Activated CD4-positive, CD25-positive, alpha-beta regulatory T cell (primary cell): ENCODE results near the gene EVI5.
"Not testable (repeated sequence)": the region's sequence is repeated elsewhere in the genome, so short reads cannot be mapped to it uniquely, and the experiment has no call there.

Experiments
- DNase-seq, 4 experiments: peaks; one replicate each; lab custom pipeline; 2025; lab: John Stamatoyannopoulos, UW

EVI5 gene

GRCh38 chr1:92572520-92572919 is 212.4 kb downstream of the EVI5 start:
- DNase-seq = no peak

- no peak for DNase-seq
Observed at GRCh38 chr1:92571578-92571977, 213.3 kb downstream of the EVI5 start.

GRCh38 chr1:92567211-92567868 is 217.6 kb downstream of the EVI5 start:
- no peak for DNase-seq

GRCh38 chr1:92563457-92564216 is 221.3 kb downstream of the EVI5 start:
- no peak for DNase-seq

GRCh38 chr1:92556350-92556749 is 228.6 kb downstream of the EVI5 start:
- DNase-seq = no peak

- DNase-seq = no peak
Observed at GRCh38 chr1:92554216-92554615, 230.7 kb downstream of the EVI5 start.

GRCh38 chr1:92551916-92552315 is 233.0 kb downstream of the EVI5 start:
- DNase-seq = no peak

GRCh38 chr1:92544756-92545165 is 240.1 kb downstream of the EVI5 start:
- no peak for DNase-seq

- DNase-seq = no peak
Observed at GRCh38 chr1:92543131-92544055, 241.5 kb downstream of the EVI5 start.

- no peak for DNase-seq
Observed at GRCh38 chr1:92538413-92539061, 246.4 kb downstream of the EVI5 start.

- no peak for DNase-seq
Observed at GRCh38 chr1:92538048-92538412, 246.9 kb downstream of the EVI5 start.

GRCh38 chr1:92536980-92537884 is 247.7 kb downstream of the EVI5 start:
- no peak for DNase-seq

GRCh38 chr1:92536211-92536979 is 248.5 kb downstream of the EVI5 start:
- no peak for DNase-seq

- DNase-seq = not testable (repeated sequence)
Observed at GRCh38 chr1:92532371-92532770, 252.5 kb downstream of the EVI5 start.

GRCh38 chr1:92531939-92532338 is 253.0 kb downstream of the EVI5 start:
- DNase-seq = not testable (repeated sequence)

- DNase-seq = no peak
Observed at GRCh38 chr1:92527670-92528069, 257.2 kb downstream of the EVI5 start.

- not testable (repeated sequence) for DNase-seq
Observed at GRCh38 chr1:92524944-92525590, 259.8 kb downstream of the EVI5 start.

- no peak for DNase-seq
Observed at GRCh38 chr1:92519043-92519442, 265.9 kb downstream of the EVI5 start.

GRCh38 chr1:92516574-92516973 is 268.3 kb downstream of the EVI5 start:
- DNase-seq = no peak

GRCh38 chr1:92515796-92516201 is 269.1 kb downstream of the EVI5 start:
- no peak for DNase-seq
